Dermis blood vessel endothelial cell (primary cell): ENCODE results near the gene PEX1. TPM values are rescaled to one million over a fixed set of nuclear protein-coding genes. Genes with fewer than 3 reads are reported as not detected.
"Not testable (repeated sequence)": the region's sequence is repeated elsewhere in the genome, so short reads cannot be mapped to it uniquely, and the experiment has no call there.

Experiments used
- DNase-seq: peaks from one replicate; pipeline ENCODE4 v3.0.0; 2010
- total RNA-seq: library from RNA; depleted of rRNA; stranded (reverse); fragments of >200 nt; gene quantifications from 2 replicates; pipeline ENCODE4 v1.2.3, GENCODE V29; 2014

The PEX1 gene
- total RNA-seq, 1 donor from 2014 or later, result 14.3 TPM

- DNase-seq, result no peak
Observed at GRCh38 chr7:92504563-92504962, 23.8 kb downstream of the PEX1 start.

GRCh38 chr7:92503767-92504166 lies 24.6 kb downstream of the PEX1 start:
- DNase-seq, result no peak

GRCh38 chr7:92498557-92498956 lies 29.8 kb downstream of the PEX1 start:
- no peak for DNase-seq

GRCh38 chr7:92496876-92497275 lies 31.4 kb downstream of the PEX1 start:
- DNase-seq, result no peak

GRCh38 chr7:92489634-92490033 lies 38.7 kb downstream of the PEX1 start:
- DNase-seq, result peak; percentile 39

GRCh38 chr7:92487804-92488203 lies 40.5 kb downstream of the PEX1 start:
- DNase-seq, result no peak

GRCh38 chr7:92485974-92486373 lies 42.3 kb downstream of the PEX1 start:
- DNase-seq, result no peak

- no peak for DNase-seq
Observed at GRCh38 chr7:92485267-92485892, 42.9 kb downstream of the PEX1 start.

GRCh38 chr7:92484226-92484625 lies 44.1 kb downstream of the PEX1 start:
- not testable (repeated sequence) for DNase-seq

- not testable (repeated sequence) for DNase-seq
Observed at GRCh38 chr7:92483624-92484023, 44.7 kb downstream of the PEX1 start.

GRCh38 chr7:92479146-92479545 lies 49.2 kb downstream of the PEX1 start:
- DNase-seq, result not testable (repeated sequence)

- DNase-seq, result no peak
Observed at GRCh38 chr7:92478711-92479110, 49.6 kb downstream of the PEX1 start.

GRCh38 chr7:92478095-92478494 lies 50.2 kb downstream of the PEX1 start:
- DNase-seq, result no peak

GRCh38 chr7:92477681-92478080 lies 50.6 kb downstream of the PEX1 start, which contains the start of gene ERVW-1:
ERVW-1 (minus strand) TSS chr7:92477946; CDS start chr7:92470381, 7,565 bp downstream.
- DNase-seq, result not testable (repeated sequence)

GRCh38 chr7:92475851-92476590 lies 52.3 kb downstream of the PEX1 start:
- DNase-seq, result not testable (repeated sequence)

- not testable (repeated sequence) for DNase-seq
Observed at GRCh38 chr7:92475261-92475770, 53.0 kb downstream of the PEX1 start.

- not testable (repeated sequence) for DNase-seq
Observed at GRCh38 chr7:92473989-92474388, 54.3 kb downstream of the PEX1 start.

GRCh38 chr7:92468589-92468988 lies 59.7 kb downstream of the PEX1 start:
- DNase-seq, result not testable (repeated sequence)

GRCh38 chr7:92466682-92467081 lies 61.6 kb downstream of the PEX1 start:
- no peak for DNase-seq

- no peak for DNase-seq
Observed at GRCh38 chr7:92464515-92464914, 63.8 kb downstream of the PEX1 start.

GRCh38 chr7:92462560-92462959 lies 65.8 kb downstream of the PEX1 start:
- no peak for DNase-seq

GRCh38 chr7:92461027-92462003 lies 67.0 kb downstream of the PEX1 start:
- DNase-seq, result peak; percentile 65

GRCh38 chr7:92460510-92460909 lies 67.8 kb downstream of the PEX1 start:
- no peak for DNase-seq
